IMR-90 (cell line): ENCODE data around the gene TNS1. TPM values are rescaled to one million over a fixed set of nuclear protein-coding genes. Genes with fewer than 3 reads are reported as not detected.

Experiments used
- ATAC-seq: fragments of 200-7000 bp; cut with Tn5 transposase; 2 replicates; pipeline ENCODE4 v1.9.1; 2020; ENCODE audit warnings: low read depth, mild to moderate bottlenecking, moderate library complexity
- BruUV-seq: library from RNA; stranded (reverse); fragments of 400-500 nt; replicated peaks from 2 replicates; lab custom pipeline; 2021; lab: Mats Ljungman, UMichigan
- CTCF ChIA-PET: fragments of 300-600 bp; formaldehyde crosslinking; extraction: SDS; loops from one replicate; lab custom pipeline; 2021; ENCODE audit warnings: antibody characterized with exemption; lab: Yijun Ruan, JAX
- POLR2A ChIA-PET: fragments of 300-600 bp; sonication (Branson Sonifier 250); formaldehyde crosslinking; loops from one replicate; lab custom pipeline; 2022; ENCODE audit warnings: antibody characterized with exemption; ENCODE audit not compliant: unreplicated experiment; lab: Charles Lee
- DNase-seq: peaks from one replicate; pipeline ENCODE4 v3.0.0; 2013
- H2AFZ ChIP-seq: replicated peaks from 2 replicates; pipeline ENCODE3; 2013; ENCODE audit warnings: low read length, mild to moderate bottlenecking; ENCODE audit not compliant: poor library complexity
- H2AK5ac ChIP-seq: 2 replicates; pipeline ENCODE4 v1.6.1; 2013; ENCODE audit warnings: low read depth, low read length, inconsistent platforms
- H2AK9ac ChIP-seq: replicated peaks from 2 replicates; pipeline ENCODE3; 2013; ENCODE audit warnings: mild to moderate bottlenecking, low read depth, low read length, moderate library complexity; ENCODE audit not compliant: poor library complexity
- H2BK120ac ChIP-seq: 2 replicates; pipeline ENCODE4 v1.6.1; 2013; ENCODE audit warnings: low read depth, low read length, inconsistent platforms
- H2BK15ac ChIP-seq: 3 replicates; pipeline ENCODE4 v1.6.1; 2013; ENCODE audit warnings: low read depth, low read length, inconsistent platforms
- H2BK20ac ChIP-seq: 2 replicates; pipeline ENCODE4 v1.6.1; 2013; ENCODE audit warnings: low read depth, mild to moderate bottlenecking, inconsistent platforms, low read length, moderate library complexity
- H2BK5ac ChIP-seq: 2 replicates; pipeline ENCODE4 v1.6.1; 2013; ENCODE audit warnings: mild to moderate bottlenecking, low read depth, low read length, inconsistent platforms; ENCODE audit not compliant: poor library complexity, severe bottlenecking
- H3K14ac ChIP-seq: replicated peaks from 2 replicates; pipeline ENCODE4 v1.6.1; 2013; ENCODE audit warnings: low read depth, low read length, inconsistent platforms
- H3K18ac ChIP-seq: 2 replicates; pipeline ENCODE4 v1.6.1; 2013; ENCODE audit warnings: low read depth, low read length, control low read depth
- H3K23ac ChIP-seq: 2 replicates; pipeline ENCODE4 v1.6.1; 2013; ENCODE audit warnings: low read depth, low read length, inconsistent platforms
- H3K27ac ChIP-seq: 2 replicates; pipeline ENCODE4 v1.5.1; 2013; ENCODE audit warnings: mild to moderate bottlenecking, control low read depth, low read length; ENCODE audit not compliant: insufficient read depth
- H3K27me3 ChIP-seq: 2 replicates; pipeline ENCODE4 v1.6.1; 2013; ENCODE audit warnings: low read length; ENCODE audit not compliant: control insufficient read depth, insufficient read depth
- H3K36me3 ChIP-seq: 2 replicates; pipeline ENCODE4 v1.6.1; 2013; ENCODE audit warnings: low read length, mixed read lengths; ENCODE audit not compliant: control insufficient read depth, insufficient read depth
- H3K4ac ChIP-seq: 2 replicates; pipeline ENCODE4 v1.6.1; 2013; ENCODE audit warnings: low read depth, low read length, inconsistent platforms
- H3K4me1 ChIP-seq: 2 replicates; pipeline ENCODE4 v1.6.1; 2013; ENCODE audit warnings: low read length, mixed read lengths; ENCODE audit not compliant: control insufficient read depth, insufficient read depth
- H3K4me2 ChIP-seq: 2 replicates; pipeline ENCODE4 v1.6.1; 2013; ENCODE audit warnings: low read depth, mild to moderate bottlenecking, control low read depth, low read length, moderate library complexity
- H3K4me3 ChIP-seq: 2 replicates; pipeline ENCODE4 v1.5.1; 2013; ENCODE audit warnings: low read depth, mild to moderate bottlenecking, control low read depth, low read length, moderate library complexity; ENCODE audit not compliant: insufficient read depth
- H3K56ac ChIP-seq: 2 replicates; pipeline ENCODE4 v1.6.1; 2013; ENCODE audit warnings: low read length, inconsistent platforms; ENCODE audit not compliant: insufficient read depth; ENCODE audit errors: extremely low read depth
- H3K79me1 ChIP-seq, 2 experiments: 2 replicates each; pipeline ENCODE4 v1.6.1; 2013; ENCODE audit warnings: low read length in 2 of 2, inconsistent platforms in 1 of 2, low read depth in 1 of 2
- H3K9ac ChIP-seq: 2 replicates; pipeline ENCODE4 v1.6.1; 2013; ENCODE audit warnings: low read depth, low read length, control low read depth
- H3K9me1 ChIP-seq: 2 replicates; pipeline ENCODE4 v1.6.1; 2013; ENCODE audit warnings: low read length, inconsistent platforms; ENCODE audit not compliant: insufficient read depth
- H3K9me3 ChIP-seq: 2 replicates; pipeline ENCODE4 v1.6.1; 2013; ENCODE audit warnings: low read length; ENCODE audit not compliant: control insufficient read depth, insufficient read depth
- H4K20me1 ChIP-seq: 2 replicates; pipeline ENCODE4 v1.6.1; 2013; ENCODE audit warnings: low read length, inconsistent platforms; ENCODE audit not compliant: insufficient read depth
- H4K5ac ChIP-seq: 2 replicates; pipeline ENCODE4 v1.6.1; 2013; ENCODE audit warnings: mild to moderate bottlenecking, low read depth, low read length, control low read depth
- H4K8ac ChIP-seq, 2 experiments: 2 replicates each; pipeline ENCODE4 v1.6.1; 2013; ENCODE audit warnings: low read depth in 2 of 2, low read length in 2 of 2, control low read depth in 1 of 2, inconsistent platforms in 1 of 2
- H4K91ac ChIP-seq: 2 replicates; pipeline ENCODE4 v1.6.1; 2013; ENCODE audit warnings: low read depth, low read length, inconsistent platforms; ENCODE audit not compliant: insufficient read depth
- NFE2L2 ChIP-seq: fragments of 150-350 bp; IDR thresholded peaks from 2 replicates; pipeline ENCODE4 v1.6.1; 2016; ENCODE audit warnings: low read depth, mild to moderate bottlenecking, low read length
- RFX5 ChIP-seq: IDR thresholded peaks from 2 replicates; pipeline ENCODE4 v1.8.0; 2012; ENCODE audit warnings: low read depth, mild to moderate bottlenecking, low read length, moderate library complexity
- WGBS, 2 experiments: methylation state at CpG; one replicate each; pipeline versions ENCODE4 v1.1.5 to v1.1.7; 2013; ENCODE audit warnings: missing lambda C conversion rate in 2 of 2; ENCODE audit not compliant: insufficient read length in 1 of 2; ENCODE audit errors: extremely low coverage in 2 of 2; 5-methylcytosine and 5-hydroxymethylcytosine counted together
- dilution Hi-C: fragments of 300-500 bp; cut with HindIII; formaldehyde crosslinking; loops from one replicate; pipeline ENCODE4 v1.14.3; 2018; ENCODE audit warnings: low sequenced_read_pairs; ENCODE audit not compliant: unreplicated experiment
- in situ Hi-C: fragments of 300-500 bp; cut with MboI; formaldehyde crosslinking; loops from 3 replicates; pipeline ENCODE4 v1.14.3; 2019; ENCODE audit warnings: low sequenced_read_pairs, inconsistent platforms, mixed read lengths
- intact Hi-C: fragments of 100-400 bp; cut with micrococcal nuclease; formaldehyde crosslinking; loops from 2 replicates; pipeline ENCODE4 v1.10.0; 2022
- polyA plus RNA-seq, 3 experiments: library from polyadenylated mRNA; depleted of rRNA; stranded (reverse); fragments of >200 nt; gene quantifications; 2 replicates each; pipeline ENCODE4 v1.2.3, GENCODE V29; 2012; ENCODE audit warnings: low replicate concordance in 1 of 3
- total RNA-seq: library from RNA; depleted of rRNA; stranded (reverse); fragments of >200 nt; gene quantifications from 2 replicates; pipeline ENCODE4 v1.2.3, GENCODE V29; 2012

The TNS1 gene
- total and polyA plus RNA-seq, 2 of the 4 experiments (the other 2 are of a cell fraction): 41.1 to 45.2 TPM

- no peak overlapping the region for H3K23ac ChIP-seq
- intact Hi-C loops (loop anchor here (1.0 kb wide), 1 partner anchor 41 kb away; no protein-coding TSS in a partner anchor), in situ Hi-C loops (loop anchor here (10.0 kb wide), 1 partner anchor 239 kb away; no protein-coding TSS in a partner anchor), dilution Hi-C loops (no loop called here)
- H3K27ac ChIP-seq: no peak overlapping the region
- H4K8ac ChIP-seq: no peak overlapping the region
- 86% methylated on average over 1 of the region's 11 CpGs; no CpG with 5 or more reads in 1 of the 2 experiments for WGBS, 2 experiments
- ATAC-seq (no peak), DNase-seq (no peak)
- H3K9me1 ChIP-seq: peaks cover 18% of the 10 kb centered on the region
- no peak overlapping the region for H3K9ac ChIP-seq
- no peak overlapping the region for H3K4me3 ChIP-seq
- no peak overlapping the region for H3K56ac ChIP-seq
- no peaks in the 10 kb centered on the region for H3K27me3 ChIP-seq
- no peak overlapping the region for H2AK5ac ChIP-seq
- H3K79me1 ChIP-seq: 0 out of 4 replicates have a peak, but pooled peaks cover 0 to 3% of the 10 kb centered on the region in 2 experiments
- no TSS peak for BruUV-seq
- no peak overlapping the region for H3K14ac ChIP-seq
- H4K5ac ChIP-seq: no peak overlapping the region
- H2AFZ ChIP-seq: no peak overlapping the region
- peaks cover 9% of the 10 kb centered on the region; the same call in 1 of the 2 replicates for H3K4me1 ChIP-seq
- H2BK15ac ChIP-seq: no peak overlapping the region
- H3K4me2 ChIP-seq: no peak overlapping the region
- peak overlapping the region; percentile 23 for H2AK9ac ChIP-seq
- no peak overlapping the region for H2BK120ac ChIP-seq
- no peak overlapping the region for H3K18ac ChIP-seq
- CTCF ChIA-PET: no interaction called here
- no peak overlapping the region for H4K91ac ChIP-seq
- POLR2A ChIA-PET: no interaction called here
- no peaks in the 10 kb centered on the region for H3K9me3 ChIP-seq
- peaks cover 11% of the 10 kb centered on the region for H3K36me3 ChIP-seq
- no peak overlapping the region for H2BK5ac ChIP-seq
- TF ChIP-seq RFX5: no peak
- no peak for TF ChIP-seq NFE2L2
- H3K4ac ChIP-seq: no peak overlapping the region
- H4K20me1 ChIP-seq: peaks cover 4% of the 10 kb centered on the region; the same call in 1 of the 2 replicates
- H2BK20ac ChIP-seq: no peak overlapping the region
Measured at GRCh38 chr2:217795706-217796465, 206.9 kb downstream of the TNS1 start.
